Ovary (tissue), 3 donors: ENCODE data around the gene SHB.

ENCODE experiments used
- POLR2A ChIP-seq: fragments of 450-650 bp; IDR thresholded peaks from one replicate; pipeline ENCODE4 v1.6.1; 2017; ENCODE audit warnings: antibody characterized with exemption, mild to moderate bottlenecking, moderate library complexity
- TF ChIP-seq, protein P1 (sequence below), 3 donors: fragments of 450-650 bp in 2 of 3; fragments of 200-600 bp in 1 of 3; IDR thresholded peaks; one replicate each; pipeline versions ENCODE4 v1.5.1 to v1.8.0; 2016 to 2022; ENCODE audit warnings: antibody characterized with exemption in 3 of 3, mild to moderate bottlenecking in 1 of 3
- donor health status: DM: no; HTN: no; CAD: no.

DNA sequence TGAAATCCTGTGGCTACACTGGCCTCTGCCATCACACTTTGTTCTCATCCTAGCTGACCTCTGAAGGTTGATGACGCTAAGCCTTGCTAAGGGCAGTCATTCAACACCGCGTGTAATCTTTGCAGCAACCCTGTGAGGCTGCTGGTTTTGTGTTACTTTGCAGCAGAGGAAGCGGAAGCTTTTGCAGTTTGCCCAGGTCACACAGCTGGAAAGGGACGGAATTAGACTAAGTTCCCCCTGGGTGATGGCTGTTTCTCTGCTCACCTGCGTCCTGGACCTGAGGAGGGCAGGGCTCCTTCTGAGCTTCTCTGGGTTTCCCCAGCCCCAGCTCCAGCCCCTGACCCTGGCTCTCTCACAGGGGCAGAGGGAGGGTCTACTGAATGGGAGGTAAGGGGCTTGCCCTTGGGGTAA, 157.8 kb downstream of the SHB start:
- TF ChIP-seq, protein P1, sequence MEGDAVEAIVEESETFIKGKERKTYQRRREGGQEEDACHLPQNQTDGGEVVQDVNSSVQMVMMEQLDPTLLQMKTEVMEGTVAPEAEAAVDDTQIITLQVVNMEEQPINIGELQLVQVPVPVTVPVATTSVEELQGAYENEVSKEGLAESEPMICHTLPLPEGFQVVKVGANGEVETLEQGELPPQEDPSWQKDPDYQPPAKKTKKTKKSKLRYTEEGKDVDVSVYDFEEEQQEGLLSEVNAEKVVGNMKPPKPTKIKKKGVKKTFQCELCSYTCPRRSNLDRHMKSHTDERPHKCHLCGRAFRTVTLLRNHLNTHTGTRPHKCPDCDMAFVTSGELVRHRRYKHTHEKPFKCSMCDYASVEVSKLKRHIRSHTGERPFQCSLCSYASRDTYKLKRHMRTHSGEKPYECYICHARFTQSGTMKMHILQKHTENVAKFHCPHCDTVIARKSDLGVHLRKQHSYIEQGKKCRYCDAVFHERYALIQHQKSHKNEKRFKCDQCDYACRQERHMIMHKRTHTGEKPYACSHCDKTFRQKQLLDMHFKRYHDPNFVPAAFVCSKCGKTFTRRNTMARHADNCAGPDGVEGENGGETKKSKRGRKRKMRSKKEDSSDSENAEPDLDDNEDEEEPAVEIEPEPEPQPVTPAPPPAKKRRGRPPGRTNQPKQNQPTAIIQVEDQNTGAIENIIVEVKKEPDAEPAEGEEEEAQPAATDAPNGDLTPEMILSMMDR (IDR thresholded peaks at IDR 0.05): no peak
- TF ChIP-seq POLR2A: no peak
